Ishikawa (cell line): ENCODE measurements around the gene RNF152.

Experiments
- CEBPB ChIP-seq: IDR thresholded peaks from 2 replicates; pipeline ENCODE4 v1.6.1; 2012
- CREB1 ChIP-seq: IDR thresholded peaks from 2 replicates; pipeline ENCODE4 v1.6.1; 2012; ENCODE audit warnings: low read depth
- EGR1 ChIP-seq: IDR thresholded peaks from 2 replicates; pipeline ENCODE4 v1.6.1; 2012
- EP300 ChIP-seq: IDR thresholded peaks from 2 replicates; pipeline ENCODE4 v1.6.1; 2012; ENCODE audit warnings: borderline replicate concordance
- FOXM1 ChIP-seq: IDR thresholded peaks from 2 replicates; pipeline ENCODE4 v1.6.1; 2012; ENCODE audit warnings: low read depth, borderline replicate concordance
- MAX ChIP-seq: IDR thresholded peaks from 2 replicates; pipeline ENCODE4 v1.6.1; 2012
- NFIC ChIP-seq: IDR thresholded peaks from 2 replicates; pipeline ENCODE4 v1.6.1; 2012
- RAD21 ChIP-seq: IDR thresholded peaks from 2 replicates; pipeline ENCODE4 v1.6.1; 2012; ENCODE audit warnings: low read depth
- TAF1 ChIP-seq: IDR thresholded peaks from 2 replicates; pipeline ENCODE4 v1.6.1; 2012; ENCODE audit warnings: low read depth, mild to moderate bottlenecking
- TCF12 ChIP-seq: IDR thresholded peaks from 2 replicates; pipeline ENCODE4 v1.6.1; 2012; ENCODE audit warnings: low read depth
- USF1 ChIP-seq: IDR thresholded peaks from 2 replicates; pipeline ENCODE4 v1.6.1; 2012
- YY1 ChIP-seq: IDR thresholded peaks from 2 replicates; pipeline ENCODE4 v1.6.1; 2012; ENCODE audit warnings: low read depth

GRCh38 chr18:61939046-61939674 lies 46.4 kb upstream of the RNF152 start:
- TF ChIP-seq YY1, result no peak
- TF ChIP-seq FOXM1, result no peak
- TF ChIP-seq EP300, result no peak
- TF ChIP-seq RAD21, result no peak
- no peak for TF ChIP-seq NFIC
- TF ChIP-seq MAX, result no peak
- TF ChIP-seq TAF1, result no peak
- no peak for TF ChIP-seq USF1
- TF ChIP-seq EGR1, result no peak
- no peak for TF ChIP-seq CREB1
- TF ChIP-seq CEBPB, result no peak
- TF ChIP-seq TCF12, result no peak
